Mesenchymal stem cell (in vitro differentiated cells and primary cell): ENCODE measurements around the gene KLF4.

Experiments
- DNase-seq: peaks from one replicate; pipeline ENCODE4 v3.0.0-alpha.2; 2013
- H2AFZ ChIP-seq: one replicate; pipeline ENCODE4 v1.6.1; 2013; ENCODE audit warnings: low read depth, mild to moderate bottlenecking, control low read depth, inconsistent platforms, low read length, moderate library complexity
- H2AK5ac ChIP-seq: 2 replicates; pipeline ENCODE4 v1.6.1; 2013; ENCODE audit warnings: low read length, moderate library complexity, mild to moderate bottlenecking, inconsistent platforms; ENCODE audit not compliant: severe bottlenecking
- H2BK120ac ChIP-seq: one replicate; pipeline ENCODE4 v1.6.1; 2013; ENCODE audit warnings: low read depth, mild to moderate bottlenecking, inconsistent platforms, low read length, moderate library complexity
- H2BK12ac ChIP-seq, 2 experiments: one replicate each; pipeline ENCODE4 v1.6.1; 2013; ENCODE audit warnings: inconsistent platforms in 2 of 2, low read length in 2 of 2, mild to moderate bottlenecking in 2 of 2, moderate library complexity in 2 of 2, control low read depth in 1 of 2
- H2BK15ac ChIP-seq: one replicate; pipeline ENCODE4 v1.6.1; 2013; ENCODE audit warnings: mild to moderate bottlenecking, low read depth, inconsistent platforms; ENCODE audit not compliant: poor library complexity, severe bottlenecking
- H2BK5ac ChIP-seq: 2 replicates; pipeline ENCODE4 v1.6.1; 2013; ENCODE audit warnings: low read depth, mild to moderate bottlenecking, low read length, control low read depth, inconsistent platforms; ENCODE audit not compliant: poor library complexity, severe bottlenecking
- H3K14ac ChIP-seq, 2 experiments: one replicate each; pipeline ENCODE4 v1.6.1; 2013; ENCODE audit warnings: inconsistent platforms in 2 of 2, low read length in 2 of 2, control low read depth in 1 of 2, mild to moderate bottlenecking in 1 of 2, moderate library complexity in 1 of 2
- H3K18ac ChIP-seq, 2 experiments: one replicate each; pipeline ENCODE4 v1.6.1; 2013; ENCODE audit warnings: inconsistent platforms in 2 of 2, low read length in 2 of 2, control low read depth in 1 of 2, low read depth in 1 of 2, mild to moderate bottlenecking in 1 of 2
- H3K23ac ChIP-seq, 2 experiments: one replicate each; pipeline ENCODE4 v1.6.1; 2013; ENCODE audit warnings: inconsistent platforms in 2 of 2, low read length in 2 of 2, mild to moderate bottlenecking in 2 of 2, moderate library complexity in 2 of 2, control low read depth in 1 of 2
- H3K27ac ChIP-seq: 2 replicates; pipeline ENCODE4 v1.5.1; 2013; ENCODE audit warnings: mild to moderate bottlenecking, moderate library complexity, low read length, control low read depth, inconsistent platforms; ENCODE audit not compliant: poor library complexity, severe bottlenecking
- H3K27me3 ChIP-seq, 2 experiments: 2 replicates each; pipeline versions ENCODE4 v1.6.1 to v1.7.0; 2013; ENCODE audit warnings: low read length in 2 of 2, mild to moderate bottlenecking in 2 of 2, moderate library complexity in 2 of 2, control low read depth in 1 of 2, inconsistent platforms in 1 of 2; ENCODE audit not compliant: control insufficient read depth in 1 of 2, insufficient read depth in 1 of 2
- H3K36me3 ChIP-seq, 2 experiments: 2 replicates each; pipeline versions ENCODE4 v1.6.1 to v1.7.0; 2013; ENCODE audit warnings: low read length in 2 of 2, control low read depth in 1 of 2, inconsistent platforms in 1 of 2, low read depth in 1 of 2, mild to moderate bottlenecking in 1 of 2; ENCODE audit not compliant: insufficient read depth in 2 of 2, control insufficient read depth in 1 of 2
- H3K4ac ChIP-seq, 2 experiments: one replicate each; pipeline ENCODE4 v1.6.1; 2013; ENCODE audit warnings: inconsistent platforms in 2 of 2, low read length in 2 of 2, mild to moderate bottlenecking in 2 of 2, moderate library complexity in 2 of 2, control low read depth in 1 of 2, low read depth in 1 of 2
- H3K4me1 ChIP-seq: 2 replicates; pipeline ENCODE4 v1.6.1; 2013; ENCODE audit warnings: low read depth, low read length, control low read depth; ENCODE audit not compliant: control insufficient read depth, insufficient read depth
- H3K4me2 ChIP-seq: 2 replicates; pipeline ENCODE4 v1.6.1; 2013; ENCODE audit warnings: low read length, mild to moderate bottlenecking, inconsistent platforms; ENCODE audit not compliant: poor library complexity, severe bottlenecking
- H3K4me3 ChIP-seq, 2 experiments: 2 replicates each; pipeline versions ENCODE4 v1.5.1 to v1.7.0; 2013; ENCODE audit warnings: low read length in 2 of 2, mild to moderate bottlenecking in 2 of 2, control low read depth in 1 of 2, low read depth in 1 of 2; ENCODE audit not compliant: insufficient read depth in 1 of 2
- H3K79me1 ChIP-seq: replicated peaks from 2 replicates; pipeline ENCODE4 v1.6.1; 2013; ENCODE audit warnings: mild to moderate bottlenecking, control low read depth, low read length, inconsistent platforms; ENCODE audit not compliant: poor library complexity, severe bottlenecking
- H3K9ac ChIP-seq: 2 replicates; pipeline ENCODE4 v1.7.0; 2013; ENCODE audit warnings: mild to moderate bottlenecking, low read length, moderate library complexity
- H3K9me3 ChIP-seq: 2 replicates; pipeline ENCODE4 v1.7.0; 2013; ENCODE audit warnings: mild to moderate bottlenecking, low read length; ENCODE audit not compliant: control insufficient read depth
- H4K8ac ChIP-seq: one replicate; pipeline ENCODE4 v1.6.1; 2013; ENCODE audit warnings: inconsistent platforms, mild to moderate bottlenecking, low read length, moderate library complexity
- H4K91ac ChIP-seq: one replicate; pipeline ENCODE4 v1.6.1; 2013; ENCODE audit warnings: mild to moderate bottlenecking, low read length, inconsistent platforms
- WGBS: methylation state at CpG from one replicate; pipeline ENCODE4 v1.1.7; 2013; ENCODE audit warnings: mixed read lengths; 5-methylcytosine and 5-hydroxymethylcytosine counted together

Gene KLF4

DNA sequence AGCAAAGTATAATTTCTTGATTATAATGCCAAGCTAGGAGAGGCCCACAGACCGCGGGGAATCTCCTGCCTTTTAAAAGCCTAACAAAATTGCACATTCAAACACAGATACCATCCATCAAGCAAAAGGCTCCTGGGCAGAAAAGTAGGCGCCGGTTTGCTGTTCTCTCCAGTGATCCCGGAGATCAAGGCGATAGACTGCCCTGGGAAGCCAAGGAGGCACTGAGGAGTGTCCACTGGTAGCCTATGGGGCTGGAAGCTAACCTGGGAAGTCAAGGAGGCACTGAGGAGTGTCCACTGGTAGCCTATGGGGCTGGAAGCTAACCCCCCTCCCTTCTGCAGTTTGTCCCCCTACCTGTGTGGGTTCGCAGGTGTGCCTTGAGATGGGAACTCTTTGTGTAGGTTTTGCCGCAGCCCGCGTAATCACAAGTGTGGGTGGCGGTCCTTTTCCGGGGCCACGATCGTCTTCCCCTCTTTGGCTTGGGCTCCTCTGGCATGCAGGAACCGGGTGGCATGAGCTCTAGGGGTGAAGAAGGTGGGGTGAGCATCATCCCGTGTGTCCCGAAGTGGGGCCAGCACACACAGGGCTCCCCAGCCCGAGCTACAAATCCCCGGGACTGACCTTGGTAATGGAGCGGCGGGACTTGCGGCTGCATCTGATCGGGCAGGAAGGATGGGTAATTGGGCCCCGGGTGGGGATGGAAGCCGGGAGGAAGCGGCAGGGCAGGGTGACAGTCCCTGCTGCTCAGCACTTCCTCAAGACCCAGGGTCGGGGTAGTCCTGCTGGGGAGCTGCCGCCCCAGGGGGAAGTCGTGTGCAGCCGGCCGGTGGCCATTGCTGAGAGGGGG is 2.7 kb downstream of the KLF4 start:
- Histone ChIP-seq H3K79me1 (peaks cover 2% of the 10 kb centered on the region), H2AFZ (no peak overlapping the region), H3K14ac (peak overlapping the region in 1 of 2 experiments; percentile 77), H3K27me3 (peaks cover 0 to 21% of the 10 kb centered on the region in 2 experiments), H2BK12ac (peak overlapping the region in 1 of 2 experiments; percentile 71), H3K9me3 (no peaks in the 10 kb centered on the region), H3K4me2 (no peak overlapping the region), H3K36me3 (peaks cover 6 to 43% of the 10 kb centered on the region in 2 experiments), H3K23ac (peak overlapping the region in 1 of 2 experiments; percentile 97), H3K18ac (peak overlapping the region; percentile 34 to 83), H3K4me1 (peaks cover 34% of the 10 kb centered on the region), H2BK15ac (no peak overlapping the region), H3K4ac (peak overlapping the region in 1 of 2 experiments; percentile 17), H3K9ac (peak overlapping the region; percentile 96), H2BK5ac (no peak overlapping the region), H4K91ac (peak overlapping the region; percentile 71), H4K8ac (peak overlapping the region; percentile 81), H3K27ac (no peak overlapping the region), H2AK5ac (no peak overlapping the region), H2BK120ac (peak overlapping the region; percentile 64), H3K4me3 (peak overlapping the region in 1 of 2 experiments; percentile 96)
- WGBS, result 65% methylated on average over 31 of the region's 31 CpGs
- DNase-seq, result peak; percentile 33

GRCh38 chr9:107485458-107486043 is 4.0 kb downstream of the KLF4 start:
- Histone ChIP-seq H3K36me3 (peaks cover 6 to 43% of the 10 kb centered on the region in 2 experiments), H2BK12ac (no peak overlapping the region), H3K4me2 (no peak overlapping the region), H3K27ac (no peak overlapping the region), H3K4me3 (peak overlapping the region in 1 of 2 experiments; percentile 96), H3K27me3 (peaks cover 0 to 21% of the 10 kb centered on the region in 2 experiments), H3K4ac (no peak overlapping the region), H3K23ac (no peak overlapping the region), H4K8ac (peak overlapping the region; percentile 51), H3K9ac (peak overlapping the region; percentile 96), H2BK5ac (no peak overlapping the region), H2BK15ac (no peak overlapping the region), H2AFZ (no peak overlapping the region), H3K14ac (no peak overlapping the region), H2AK5ac (no peak overlapping the region), H3K9me3 (no peaks in the 10 kb centered on the region), H3K4me1 (peaks cover 24% of the 10 kb centered on the region), H3K79me1 (peaks cover 2% of the 10 kb centered on the region), H2BK120ac (no peak overlapping the region), H3K18ac (no peak overlapping the region), H4K91ac (no peak overlapping the region)
- WGBS, result 98% methylated on average over 9 of the region's 15 CpGs
- peak; percentile 33 for DNase-seq

DNA sequence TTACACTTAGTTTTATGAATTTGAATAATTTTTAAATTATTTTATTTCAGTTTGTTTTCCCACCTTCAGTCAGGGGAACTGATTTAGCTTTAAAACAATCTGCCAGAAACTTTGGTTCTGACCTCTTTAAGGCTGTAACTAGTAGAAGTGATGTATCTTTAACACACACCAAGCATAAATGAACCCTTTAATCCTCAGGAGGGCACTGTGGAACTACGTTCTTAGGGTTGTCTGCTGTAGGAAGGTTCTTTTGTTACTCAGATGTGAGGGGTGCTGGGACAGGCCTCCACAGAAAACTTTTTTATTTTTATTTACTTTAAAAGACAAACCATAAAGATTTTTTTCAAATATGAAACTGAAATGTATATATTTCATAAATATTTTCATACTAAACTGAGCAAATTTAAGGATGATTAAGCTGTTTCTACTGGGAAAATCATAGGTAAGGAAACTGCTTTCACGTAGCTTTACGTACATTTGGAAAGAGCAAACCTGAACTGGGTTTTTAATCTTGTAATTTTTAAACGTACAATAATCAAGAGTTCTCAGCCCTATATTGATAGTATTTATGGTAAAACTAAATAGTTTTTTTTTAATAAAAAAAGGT is 5.3 kb downstream of the KLF4 start:
- Histone ChIP-seq H3K27ac (no peak overlapping the region), H2AK5ac (no peak overlapping the region), H2BK15ac (no peak overlapping the region), H3K36me3 (peaks cover 6 to 43% of the 10 kb centered on the region in 2 experiments), H2BK120ac (no peak overlapping the region), H3K9me3 (no peaks in the 10 kb centered on the region), H3K4me3 (peak overlapping the region in 1 of 2 experiments; percentile 96), H3K4me2 (no peak overlapping the region), H3K4me1 (peaks cover 21% of the 10 kb centered on the region), H2AFZ (no peak overlapping the region), H3K79me1 (peaks cover 2% of the 10 kb centered on the region), H3K4ac (no peak overlapping the region), H2BK5ac (no peak overlapping the region), H3K23ac (no peak overlapping the region), H3K27me3 (peaks cover 0 to 21% of the 10 kb centered on the region in 2 experiments), H4K91ac (no peak overlapping the region), H3K18ac (no peak overlapping the region), H4K8ac (no peak overlapping the region), H3K14ac (no peak overlapping the region), H3K9ac (peak overlapping the region; percentile 96), H2BK12ac (no peak overlapping the region)
- peak; percentile 90 for DNase-seq
- 90% methylated on average over 2 of the region's 4 CpGs for WGBS

- peak; percentile 75 for DNase-seq
- Histone ChIP-seq H2BK12ac (no peak overlapping the region), H2BK15ac (no peak overlapping the region), H3K14ac (no peak overlapping the region), H3K27ac (no peak overlapping the region), H3K4me2 (no peak overlapping the region), H3K9me3 (no peaks in the 10 kb centered on the region), H3K27me3 (peaks cover 0 to 17% of the 10 kb centered on the region in 2 experiments), H3K9ac (peak overlapping the region; percentile 96), H2AK5ac (no peak overlapping the region), H2BK120ac (no peak overlapping the region), H3K36me3 (peaks cover 6 to 43% of the 10 kb centered on the region in 2 experiments), H3K23ac (no peak overlapping the region), H3K4ac (no peak overlapping the region), H4K91ac (no peak overlapping the region), H4K8ac (no peak overlapping the region), H3K4me1 (peaks cover 16% of the 10 kb centered on the region), H2AFZ (no peak overlapping the region), H3K4me3 (peak overlapping the region in 1 of 2 experiments; percentile 96), H2BK5ac (no peak overlapping the region), H3K79me1 (peaks cover 2% of the 10 kb centered on the region), H3K18ac (no peak overlapping the region)
- WGBS, result 86% methylated on average over 2 of the region's 2 CpGs
These were observed 5.9 kb downstream of the KLF4 start for GRCh38 chr9:107483666-107484065.
